WTC11 (cell line): ENCODE measurements around the gene NEO1.

Experiments used
- CBFB ChIP-seq: sonication (generic); formaldehyde crosslinking; IDR thresholded peaks from 2 replicates; pipeline ENCODE4 v1.8.1; 2022; ENCODE audit warnings: mild to moderate bottlenecking, low read depth, missing genetic modification reagents
- CREB1 ChIP-seq: sonication (generic); formaldehyde crosslinking; IDR thresholded peaks from 2 replicates; pipeline ENCODE4 v1.8.0; 2023; ENCODE audit warnings: mild to moderate bottlenecking, missing genetic modification reagents
- CTCF ChIP-seq: fragments of 200-600 bp; IDR thresholded peaks from 2 replicates; pipeline ENCODE4 v1.8.0; 2022; ENCODE audit warnings: antibody characterized with exemption
- E2F1 ChIP-seq: sonication (generic); formaldehyde crosslinking; IDR thresholded peaks from 2 replicates; pipeline ENCODE4 v1.8.0; 2022; ENCODE audit warnings: mild to moderate bottlenecking, missing genetic modification reagents
- HMGXB4 ChIP-seq: sonication (generic); formaldehyde crosslinking; IDR thresholded peaks from 2 replicates; pipeline ENCODE4 v1.8.1; 2023; ENCODE audit warnings: mild to moderate bottlenecking, moderate library complexity, missing genetic modification reagents
- NFYB ChIP-seq: sonication (generic); formaldehyde crosslinking; conservative IDR thresholded peaks from 2 replicates; pipeline ENCODE4 v1.8.0; 2022; ENCODE audit warnings: low read depth, missing genetic modification reagents
- NR2C2 ChIP-seq: sonication (generic); formaldehyde crosslinking; IDR thresholded peaks from 2 replicates; pipeline ENCODE4 v1.8.0; 2022; ENCODE audit warnings: mild to moderate bottlenecking, missing genetic modification reagents
- SP1 ChIP-seq: sonication (generic); formaldehyde crosslinking; conservative IDR thresholded peaks from 2 replicates; pipeline ENCODE4 v1.8.1; 2022; ENCODE audit warnings: missing genetic modification reagents
- TP53 ChIP-seq: sonication (generic); formaldehyde crosslinking; IDR thresholded peaks from 2 replicates; pipeline ENCODE4 v1.8.1; 2023; ENCODE audit warnings: mild to moderate bottlenecking, missing genetic modification reagents
- ZNF425 ChIP-seq: fragments of 250-450 bp; sonication (Bioruptor Pico); conservative IDR thresholded peaks from 2 replicates; pipeline ENCODE4 v1.9.0; 2021; ENCODE audit warnings: mild to moderate bottlenecking
- ZSCAN18 ChIP-seq: fragments of 250-450 bp; sonication (Bioruptor Pico); IDR thresholded peaks from 2 replicates; pipeline ENCODE4 v2.1.2; 2022; ENCODE audit warnings: mild to moderate bottlenecking, moderate library complexity
- TF ChIP-seq, protein P1 (sequence below): sonication (generic); formaldehyde crosslinking; IDR thresholded peaks from 2 replicates; pipeline ENCODE4 v1.8.0; 2022; ENCODE audit warnings: mild to moderate bottlenecking, missing genetic modification reagents

GRCh38 chr15:73195166-73195565 lies 142.9 kb downstream of the NEO1 start:
- TF ChIP-seq CTCF = no peak
- TF ChIP-seq TP53 (CRISPR knock-in tag) = no peak
- TF ChIP-seq, protein P1, sequence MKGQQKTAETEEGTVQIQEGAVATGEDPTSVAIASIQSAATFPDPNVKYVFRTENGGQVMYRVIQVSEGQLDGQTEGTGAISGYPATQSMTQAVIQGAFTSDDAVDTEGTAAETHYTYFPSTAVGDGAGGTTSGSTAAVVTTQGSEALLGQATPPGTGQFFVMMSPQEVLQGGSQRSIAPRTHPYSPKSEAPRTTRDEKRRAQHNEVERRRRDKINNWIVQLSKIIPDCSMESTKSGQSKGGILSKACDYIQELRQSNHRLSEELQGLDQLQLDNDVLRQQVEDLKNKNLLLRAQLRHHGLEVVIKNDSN (CRISPR knock-in tag) = no peak
- TF ChIP-seq HMGXB4 (CRISPR knock-in tag) = no peak
- no peak for TF ChIP-seq E2F1
- TF ChIP-seq NFYB (CRISPR knock-in tag) = no peak
- no peak for TF ChIP-seq SP1
- TF ChIP-seq ZNF425 (CRISPR knock-in tag) = no peak
- no peak for TF ChIP-seq NR2C2 (CRISPR knock-in tag)
- no peak for TF ChIP-seq CBFB (CRISPR knock-in tag)
- TF ChIP-seq ZSCAN18 (CRISPR knock-in tag) = no peak
- no peak for TF ChIP-seq CREB1
